HEK293 (cell line): Measurements from ENCODE around the gene HLF.

Experiments
- CTCF ChIA-PET: fragments of 350-600 bp; formaldehyde crosslinking; extraction: SDS; loops from one replicate; lab custom pipeline; 2021; ENCODE audit warnings: antibody characterized with exemption; lab: Yijun Ruan, JAX
- POLR2A ChIA-PET: fragments of 300-600 bp; formaldehyde crosslinking; extraction: SDS; loops from one replicate; lab custom pipeline; 2020; ENCODE audit warnings: antibody characterized with exemption, inconsistent platforms; lab: Yijun Ruan, JAX
- H3K27ac ChIP-seq: fragments of 200-500 bp; sonication (Bioruptor generic); 2 replicates; pipeline ENCODE4 v1.5.1; 2014; ENCODE audit warnings: low read depth, low read length, control low read depth, inconsistent platforms; ENCODE audit errors: extremely low read depth
- H3K36me3 ChIP-seq, 2 experiments: fragments of 200-500 bp in 1 of 2; sonication (Bioruptor generic) in 1 of 2; 1 replicate in 1 of 2; 2 replicates in 1 of 2; pipeline ENCODE4 v1.5.1; 2014 to 2017; ENCODE audit warnings: inconsistent platforms in 2 of 2, low read length in 2 of 2; ENCODE audit not compliant: control insufficient read depth in 2 of 2, insufficient read depth in 1 of 2
- H3K4me1 ChIP-seq: fragments of 200-500 bp; sonication (Bioruptor generic); 2 replicates; pipeline ENCODE4 v1.5.1; 2014; ENCODE audit warnings: mild to moderate bottlenecking, low read length, inconsistent platforms; ENCODE audit not compliant: control insufficient read depth, insufficient read depth
- H3K4me3 ChIP-seq: 2 replicates; pipeline ENCODE4 v1.5.1; 2011; ENCODE audit warnings: low read depth, mild to moderate bottlenecking, control low read depth, low read length, moderate library complexity
- H3K9me3 ChIP-seq: fragments of 200-500 bp; sonication (Bioruptor generic); 2 replicates; pipeline ENCODE4 v1.5.1; 2014; ENCODE audit warnings: low read depth, low read length, inconsistent platforms; ENCODE audit not compliant: control insufficient read depth, insufficient read depth
- GFI1B ChIP-seq: fragments of 450-650 bp; formaldehyde crosslinking; IDR thresholded peaks from 2 replicates; pipeline ENCODE4 v1.5.1; 2016; ENCODE audit warnings: missing biosample characterization, missing genetic modification characterization
- GLI4 ChIP-seq: fragments of 450-650 bp; formaldehyde crosslinking; IDR thresholded peaks from 2 replicates; pipeline ENCODE4 v1.5.1; 2016; ENCODE audit warnings: missing biosample characterization, missing genetic modification characterization
- GLIS1 ChIP-seq: fragments of 450-650 bp; formaldehyde crosslinking; IDR thresholded peaks from 2 replicates; pipeline ENCODE4 v1.5.1; 2016; ENCODE audit warnings: missing biosample characterization, missing genetic modification characterization
- GLIS2 ChIP-seq: fragments of 450-650 bp; formaldehyde crosslinking; IDR thresholded peaks from 2 replicates; pipeline ENCODE4 v1.5.1; 2016; ENCODE audit warnings: missing biosample characterization, missing genetic modification characterization
- HOXC10 ChIP-seq: sonication (generic); formaldehyde crosslinking; IDR thresholded peaks from 2 replicates; pipeline ENCODE4 v1.8.1; 2023; ENCODE audit warnings: mild to moderate bottlenecking, missing genetic modification reagents
- HOXD13 ChIP-seq: sonication (generic); formaldehyde crosslinking; IDR thresholded peaks from 2 replicates; pipeline ENCODE4 v1.8.0; 2022; ENCODE audit warnings: missing genetic modification reagents, borderline replicate concordance
- KLF10 ChIP-seq: fragments of 450-650 bp; IDR thresholded peaks from 2 replicates; pipeline ENCODE4 v1.5.1; 2018; ENCODE audit warnings: missing biosample characterization, mild to moderate bottlenecking, missing genetic modification characterization
- SETDB1 ChIP-seq: IDR thresholded peaks from one replicate; pipeline ENCODE4 v1.6.1; 2017; ENCODE audit warnings: mild to moderate bottlenecking, low read length, moderate library complexity, mixed read lengths; ENCODE audit not compliant: insufficient read length
- ZIC2 ChIP-seq: fragments of 450-650 bp; formaldehyde crosslinking; IDR thresholded peaks from 2 replicates; pipeline ENCODE4 v1.5.1; 2016; ENCODE audit warnings: missing biosample characterization, missing genetic modification characterization
- ZNF140 ChIP-seq: fragments of 450-650 bp; formaldehyde crosslinking; IDR thresholded peaks from 2 replicates; pipeline ENCODE4 v1.5.1; 2016; ENCODE audit warnings: missing biosample characterization, missing genetic modification characterization
- ZNF157 ChIP-seq: fragments of 450-650 bp; formaldehyde crosslinking; IDR thresholded peaks from 2 replicates; pipeline ENCODE4 v1.5.1; 2016; ENCODE audit warnings: missing biosample characterization, missing genetic modification characterization
- ZNF174 ChIP-seq: fragments of 450-650 bp; formaldehyde crosslinking; IDR thresholded peaks from 2 replicates; pipeline ENCODE4 v1.5.0; 2017; ENCODE audit warnings: missing biosample characterization, mild to moderate bottlenecking, missing genetic modification characterization
- ZNF311 ChIP-seq: fragments of 450-650 bp; formaldehyde crosslinking; IDR thresholded peaks from 2 replicates; pipeline ENCODE4 v1.5.1; 2017; ENCODE audit warnings: missing biosample characterization, missing genetic modification characterization, borderline replicate concordance
- ZNF341 ChIP-seq: fragments of 450-650 bp; formaldehyde crosslinking; IDR thresholded peaks from 2 replicates; pipeline ENCODE4; 2016; ENCODE audit warnings: low read depth, missing biosample characterization, missing genetic modification characterization
- ZNF423 ChIP-seq: fragments of 450-650 bp; formaldehyde crosslinking; IDR thresholded peaks from 2 replicates; pipeline ENCODE4 v1.5.1; 2016; ENCODE audit warnings: missing biosample characterization, missing genetic modification characterization
- ZNF514 ChIP-seq: fragments of 450-650 bp; formaldehyde crosslinking; IDR thresholded peaks from 2 replicates; pipeline ENCODE4 v1.5.1; 2016; ENCODE audit warnings: missing biosample characterization, missing genetic modification characterization
- ZNF596 ChIP-seq: fragments of 450-650 bp; IDR thresholded peaks from 2 replicates; pipeline ENCODE4 v1.5.0; 2018; ENCODE audit warnings: missing biosample characterization, mild to moderate bottlenecking, missing genetic modification characterization, moderate library complexity
- ZNF707 ChIP-seq: fragments of 450-650 bp; formaldehyde crosslinking; IDR thresholded peaks from 2 replicates; pipeline ENCODE4 v1.5.1; 2016; ENCODE audit warnings: missing biosample characterization, missing genetic modification characterization
- TF ChIP-seq, protein P1 (sequence below): fragments of 450-650 bp; formaldehyde crosslinking; IDR thresholded peaks from 2 replicates; pipeline ENCODE4 v1.5.1; 2017; ENCODE audit warnings: missing biosample characterization, missing genetic modification characterization
- TF ChIP-seq, protein P2 (sequence below): fragments of 450-650 bp; formaldehyde crosslinking; IDR thresholded peaks from 2 replicates; pipeline ENCODE4 v1.5.1; 2016; ENCODE audit warnings: missing biosample characterization, missing genetic modification characterization

Gene HLF

DNA sequence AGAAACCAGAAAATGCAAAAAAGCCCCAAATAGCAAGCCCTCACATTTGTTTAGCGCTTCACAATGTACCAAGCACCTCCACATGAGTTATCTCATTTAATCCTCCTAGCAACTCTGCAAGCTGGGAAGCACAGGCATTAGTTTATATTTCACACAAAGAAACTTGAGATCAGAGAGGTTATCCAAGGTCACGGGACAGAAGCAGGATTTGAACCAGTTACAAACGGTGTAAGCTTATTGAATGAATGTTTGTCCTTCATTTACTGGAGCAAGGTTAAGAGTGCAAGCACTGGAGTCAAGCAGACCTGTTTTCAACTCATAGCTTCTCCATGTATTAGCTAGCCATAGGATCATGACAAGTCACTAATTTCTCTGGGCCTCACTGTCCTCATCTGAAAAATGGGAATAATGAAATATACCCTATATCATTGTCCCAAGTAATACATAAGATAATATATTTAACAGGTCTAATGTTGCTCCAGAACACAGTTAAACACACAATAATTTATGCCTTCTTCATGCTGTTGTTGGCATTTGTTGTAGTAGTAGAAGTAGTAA, 6.1 kb upstream of the HLF start:
- POLR2A ChIA-PET, result no interaction called here
- CTCF ChIA-PET, result interaction anchor here (1.3 kb wide), 1 partner anchor 89 kb away, joined by 4 read pairs; no protein-coding TSS in a partner anchor
- no peaks in the 10 kb centered on the region for H3K9me3 ChIP-seq
- no peaks in the 10 kb centered on the region; the same call in 1 of the 2 replicates for H3K4me1 ChIP-seq
- no peaks in the 10 kb centered on the region for H3K36me3 ChIP-seq
- TF ChIP-seq ZNF311 (tag by site-specific recombination) (no peak), GFI1B (tag by site-specific recombination) (no peak), GLI4 (no peak), ZNF596 (no peak), ZNF157 (tag by site-specific recombination) (no peak), KLF10 (tag by site-specific recombination) (no peak)
- TF ChIP-seq, protein P1, sequence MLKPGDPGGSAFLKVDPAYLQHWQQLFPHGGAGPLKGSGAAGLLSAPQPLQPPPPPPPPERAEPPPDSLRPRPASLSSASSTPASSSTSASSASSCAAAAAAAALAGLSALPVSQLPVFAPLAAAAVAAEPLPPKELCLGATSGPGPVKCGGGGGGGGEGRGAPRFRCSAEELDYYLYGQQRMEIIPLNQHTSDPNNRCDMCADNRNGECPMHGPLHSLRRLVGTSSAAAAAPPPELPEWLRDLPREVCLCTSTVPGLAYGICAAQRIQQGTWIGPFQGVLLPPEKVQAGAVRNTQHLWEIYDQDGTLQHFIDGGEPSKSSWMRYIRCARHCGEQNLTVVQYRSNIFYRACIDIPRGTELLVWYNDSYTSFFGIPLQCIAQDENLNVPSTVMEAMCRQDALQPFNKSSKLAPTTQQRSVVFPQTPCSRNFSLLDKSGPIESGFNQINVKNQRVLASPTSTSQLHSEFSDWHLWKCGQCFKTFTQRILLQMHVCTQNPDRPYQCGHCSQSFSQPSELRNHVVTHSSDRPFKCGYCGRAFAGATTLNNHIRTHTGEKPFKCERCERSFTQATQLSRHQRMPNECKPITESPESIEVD, result no peak
- no peak overlapping the region for H3K27ac ChIP-seq
- no peak overlapping the region for H3K4me3 ChIP-seq

DNA sequence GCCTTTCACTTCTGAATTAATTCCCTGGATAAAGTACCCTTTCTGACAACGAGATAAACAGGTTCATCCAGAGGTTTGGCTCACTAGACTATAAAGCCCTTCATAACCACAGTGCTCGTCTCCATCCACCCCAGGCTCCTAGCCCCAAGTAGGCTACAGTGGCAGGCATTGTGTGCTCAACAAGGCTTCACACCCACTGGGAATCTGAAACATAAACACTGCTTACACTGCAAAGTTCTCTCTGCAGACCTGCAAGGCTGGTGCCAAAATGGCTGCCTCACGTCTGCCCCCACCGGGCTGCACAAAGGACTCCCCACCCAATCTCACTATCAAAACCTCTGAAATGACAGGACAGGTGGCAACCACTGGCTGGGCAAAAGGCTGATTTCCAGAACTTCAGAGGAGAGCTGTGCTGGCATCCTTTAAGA, 5.1 kb upstream of the HLF start:
- Histone ChIP-seq H3K4me3 (no peak overlapping the region), H3K9me3 (no peaks in the 10 kb centered on the region), H3K36me3 (no peaks in the 10 kb centered on the region), H3K4me1 (no peaks in the 10 kb centered on the region; the same call in 1 of the 2 replicates)
- CTCF ChIA-PET, result no interaction called here
- TF ChIP-seq, protein P2, sequence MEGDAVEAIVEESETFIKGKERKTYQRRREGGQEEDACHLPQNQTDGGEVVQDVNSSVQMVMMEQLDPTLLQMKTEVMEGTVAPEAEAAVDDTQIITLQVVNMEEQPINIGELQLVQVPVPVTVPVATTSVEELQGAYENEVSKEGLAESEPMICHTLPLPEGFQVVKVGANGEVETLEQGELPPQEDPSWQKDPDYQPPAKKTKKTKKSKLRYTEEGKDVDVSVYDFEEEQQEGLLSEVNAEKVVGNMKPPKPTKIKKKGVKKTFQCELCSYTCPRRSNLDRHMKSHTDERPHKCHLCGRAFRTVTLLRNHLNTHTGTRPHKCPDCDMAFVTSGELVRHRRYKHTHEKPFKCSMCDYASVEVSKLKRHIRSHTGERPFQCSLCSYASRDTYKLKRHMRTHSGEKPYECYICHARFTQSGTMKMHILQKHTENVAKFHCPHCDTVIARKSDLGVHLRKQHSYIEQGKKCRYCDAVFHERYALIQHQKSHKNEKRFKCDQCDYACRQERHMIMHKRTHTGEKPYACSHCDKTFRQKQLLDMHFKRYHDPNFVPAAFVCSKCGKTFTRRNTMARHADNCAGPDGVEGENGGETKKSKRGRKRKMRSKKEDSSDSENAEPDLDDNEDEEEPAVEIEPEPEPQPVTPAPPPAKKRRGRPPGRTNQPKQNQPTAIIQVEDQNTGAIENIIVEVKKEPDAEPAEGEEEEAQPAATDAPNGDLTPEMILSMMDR (tag by site-specific recombination), result peak; percentile 17; the same call in 1 of the 2 replicates
- TF ChIP-seq HOXD13 (CRISPR knock-in tag), result no peak
- TF ChIP-seq, all 188 proteins: peak for 1
- POLR2A ChIA-PET, result no interaction called here
- H3K27ac ChIP-seq, result no peak overlapping the region

DNA sequence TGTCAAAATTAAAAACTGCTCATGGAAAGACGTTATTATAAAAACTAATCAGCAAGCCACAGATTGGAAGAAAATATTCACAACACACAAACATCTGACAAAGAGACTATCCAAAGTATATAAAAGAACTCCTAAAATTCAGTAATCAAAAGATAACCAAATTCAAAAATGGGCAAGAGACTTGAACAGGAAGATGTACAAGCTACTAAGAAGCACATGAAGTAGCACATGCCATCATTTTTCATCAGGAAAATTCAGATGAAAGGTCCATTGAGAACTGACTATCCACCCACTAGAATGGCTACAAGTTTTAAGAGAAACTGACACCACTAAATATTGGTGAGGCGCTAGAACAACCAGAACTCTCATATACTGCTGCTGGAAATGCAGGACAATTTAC, 3.4 kb upstream of the HLF start:
- TF ChIP-seq SETDB1 (peak; percentile 32), ZNF174 (tag by site-specific recombination) (no peak)
- Histone ChIP-seq H3K4me1 (peaks cover 3% of the 10 kb centered on the region), H3K36me3 (no peaks in the 10 kb centered on the region), H3K4me3 (no peak overlapping the region), H3K27ac (no peak overlapping the region), H3K9me3 (no peaks in the 10 kb centered on the region)
- POLR2A ChIA-PET, result no interaction called here
- CTCF ChIA-PET, result no interaction called here

DNA sequence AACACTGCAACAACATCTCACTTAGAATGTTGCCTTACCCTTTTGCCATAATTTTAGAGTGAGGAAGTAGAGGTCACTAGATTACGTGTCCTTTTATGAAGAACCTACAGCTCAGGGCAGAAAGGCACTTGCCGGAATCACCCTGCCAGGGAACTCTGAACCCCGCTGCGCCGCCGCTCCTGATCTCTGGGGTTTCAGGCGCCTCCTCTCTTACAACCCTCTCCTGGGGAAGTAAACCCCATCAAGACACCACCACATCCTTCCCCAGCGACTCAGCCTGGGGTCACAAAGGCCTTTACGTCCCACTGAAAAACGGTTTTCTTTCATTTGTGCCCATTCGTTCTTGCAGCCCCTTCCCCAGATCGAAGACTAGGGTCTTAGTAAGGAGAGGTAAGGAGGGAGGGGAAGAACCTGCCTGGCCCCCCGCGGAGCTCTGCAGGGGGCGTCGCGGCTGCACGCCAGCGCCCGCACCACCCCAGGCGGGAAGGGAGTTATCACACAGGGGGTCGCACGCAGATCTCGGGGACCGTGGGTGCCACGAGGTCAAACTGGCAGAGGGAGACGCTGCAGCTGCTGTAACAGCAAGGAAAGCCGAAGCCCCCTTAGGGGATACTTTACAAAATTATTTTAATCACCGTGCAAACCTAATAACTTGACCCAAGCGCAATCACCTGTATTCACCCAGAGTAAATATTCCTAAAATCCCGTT, 1.0 kb upstream of the HLF start:
- no peaks in the 10 kb centered on the region for H3K36me3 ChIP-seq
- TF ChIP-seq HOXC10 (CRISPR knock-in tag) (no peak), SETDB1 (no peak), ZIC2 (tag by site-specific recombination) (peak; percentile 65), ZNF707 (tag by site-specific recombination) (no peak), GLIS1 (tag by site-specific recombination) (peak; percentile 98), ZNF514 (no peak), ZNF341 (tag by site-specific recombination) (peak; percentile 73; the same call in 1 of the 2 replicates), ZNF140 (tag by site-specific recombination) (no peak), GLIS2 (tag by site-specific recombination) (peak; percentile 33; the same call in 1 of the 2 replicates), ZNF423 (tag by site-specific recombination) (0 out of 2 replicates have a peak, but pooled peaks have one; percentile 25)
- CTCF ChIA-PET, result interaction anchor here (0.7 to 1.7 kb wide), 3 partner anchors 23 to 203 kb away, joined by 3 to 6 read pairs (median 4); no protein-coding TSS in a partner anchor
- no peak overlapping the region for H3K4me3 ChIP-seq
- H3K27ac ChIP-seq, result no peak overlapping the region
- POLR2A ChIA-PET, result interaction anchor here (1.5 kb wide), 1 partner anchor 25 kb away, joined by 5 read pairs; no protein-coding TSS in a partner anchor
- H3K9me3 ChIP-seq, result no peaks in the 10 kb centered on the region
- H3K4me1 ChIP-seq, result peaks cover 3% of the 10 kb centered on the region
